ENCODE data around the gene NAAA.

GRCh38 chr4:75892508-75892907 is 48.3 kb downstream of the NAAA start:
- TF ChIP-seq EZH2 (IDR thresholded peaks at IDR 0.05; ENCODE audit: borderline replicate concordance, low read length) (no peak), CTCF (conservative IDR thresholded peaks at IDR 0.05 in 1 of 2, IDR thresholded peaks at IDR 0.05 in 1 of 2; ENCODE audit: extremely low read depth in 1 of 2, insufficient read depth in 1 of 2, low read depth in 1 of 2, low read length in 2 of 2) (peak; percentile 25 to 53)
